RCC 7860 (cell line): ENCODE measurements around the gene BCOR.
A peak's percentile ranks its signal among the peaks of the same experiment; 100 is the strongest.

Experiments used
- DNase-seq: peaks from one replicate; pipeline ENCODE4 v3.0.0-alpha.2; 2015; ENCODE audit warnings: low spot score
- FAIRE-seq: peaks from 2 replicates; lab custom pipeline; 2012; peaks lifted over from hg19 to GRCh38; lab: Jason Lieb, UNC

BCOR gene

DNA sequence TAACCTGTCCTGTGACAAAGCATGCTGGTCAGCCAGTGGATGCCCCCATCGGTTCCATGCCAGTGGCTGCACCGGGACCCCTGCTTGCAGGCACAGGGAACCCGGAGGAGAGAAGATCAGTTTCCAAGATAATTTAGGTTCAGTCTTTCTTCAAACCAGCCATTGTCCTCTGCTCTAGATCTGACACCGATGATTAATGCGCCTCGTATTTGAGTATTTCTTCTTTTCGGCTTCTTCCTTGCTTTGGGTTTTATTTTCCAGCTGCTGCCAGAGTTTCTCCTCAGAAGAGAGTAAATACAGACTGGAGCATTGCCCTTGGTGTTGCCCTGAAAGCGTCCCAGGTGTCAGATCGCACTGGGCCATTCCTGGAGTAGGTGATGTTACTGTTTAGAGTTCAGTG is 19.2 kb upstream of the BCOR start:
- DNase-seq (no peak), FAIRE-seq (no peak)

DNA sequence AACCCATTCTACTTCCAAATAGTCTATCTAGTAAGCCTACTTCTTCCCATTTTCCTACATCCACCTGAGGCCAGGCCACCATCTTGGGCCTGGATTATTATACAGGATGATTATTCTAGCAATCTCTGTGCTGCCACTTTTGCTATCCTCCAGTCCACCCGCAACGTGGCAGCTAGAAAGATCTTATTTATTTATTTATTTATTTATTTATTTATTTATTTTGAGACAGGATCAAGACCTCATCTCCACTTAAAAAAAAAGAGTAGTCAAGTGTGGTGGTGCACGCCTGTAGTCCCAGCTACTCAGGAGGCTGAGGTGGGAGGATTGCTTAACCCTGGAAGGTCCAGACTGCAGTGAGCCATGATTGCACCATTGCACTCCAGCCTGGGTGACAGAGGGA is 15.2 kb upstream of the BCOR start:
- no peak for FAIRE-seq
- no peak for DNase-seq

DNA sequence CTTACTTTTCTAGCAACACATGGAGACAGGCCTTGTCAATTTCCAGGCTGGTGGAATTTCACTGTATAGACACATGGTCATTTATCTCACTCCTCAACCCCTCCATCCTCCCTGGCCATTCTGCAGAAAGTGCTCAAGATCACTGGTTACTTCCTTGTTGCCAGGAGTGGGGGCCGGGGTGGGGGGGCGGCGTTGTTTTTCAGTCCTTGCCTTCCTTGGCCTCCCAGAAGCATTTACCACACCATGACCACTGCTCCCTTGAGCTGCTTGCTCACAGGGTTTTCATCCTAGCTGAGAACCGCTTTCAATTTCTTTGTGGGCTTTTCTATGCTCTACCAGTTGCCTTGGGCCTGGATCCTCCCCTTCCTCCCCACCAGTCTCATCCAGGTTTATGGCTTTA is 14.1 kb upstream of the BCOR start:
- no peak for FAIRE-seq
- no peak for DNase-seq

DNA sequence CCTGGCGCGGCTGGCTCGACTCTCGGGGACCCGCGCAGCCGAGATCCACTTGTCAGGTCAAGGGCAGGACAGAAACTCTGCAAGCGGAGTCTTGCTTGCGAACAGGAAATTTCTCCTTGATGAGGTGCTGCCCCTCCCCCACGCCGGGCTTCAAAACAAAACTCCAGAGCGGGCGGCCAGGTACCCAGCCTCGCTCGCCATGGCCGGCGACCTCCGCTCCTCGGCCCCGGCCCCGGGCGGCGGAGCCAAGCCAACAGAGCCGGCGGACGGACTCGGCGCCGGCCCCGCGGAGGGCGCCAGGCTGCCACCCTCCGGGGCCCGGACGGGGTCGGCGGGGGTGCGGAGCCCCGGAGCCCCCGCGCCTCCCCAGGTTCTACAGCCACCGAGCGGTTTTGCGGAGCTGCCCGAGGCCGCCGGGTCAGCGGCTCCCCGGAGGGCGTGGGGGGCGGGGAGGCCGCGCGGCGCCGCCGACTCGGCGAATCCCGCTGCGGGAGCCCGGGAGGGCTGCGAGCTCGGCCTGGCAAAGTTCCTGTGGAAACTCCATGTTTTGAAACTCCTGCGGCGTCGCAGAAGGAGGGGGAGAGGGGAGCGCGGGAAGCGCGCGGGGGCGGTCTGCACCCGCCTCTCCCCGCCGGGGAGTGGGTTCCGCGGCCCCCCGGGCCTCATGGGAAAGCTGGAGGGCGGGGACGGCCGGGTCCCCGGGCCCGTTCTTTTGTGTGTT is 11.7 kb upstream of the BCOR start:
- peak; percentile 46 for DNase-seq

DNA sequence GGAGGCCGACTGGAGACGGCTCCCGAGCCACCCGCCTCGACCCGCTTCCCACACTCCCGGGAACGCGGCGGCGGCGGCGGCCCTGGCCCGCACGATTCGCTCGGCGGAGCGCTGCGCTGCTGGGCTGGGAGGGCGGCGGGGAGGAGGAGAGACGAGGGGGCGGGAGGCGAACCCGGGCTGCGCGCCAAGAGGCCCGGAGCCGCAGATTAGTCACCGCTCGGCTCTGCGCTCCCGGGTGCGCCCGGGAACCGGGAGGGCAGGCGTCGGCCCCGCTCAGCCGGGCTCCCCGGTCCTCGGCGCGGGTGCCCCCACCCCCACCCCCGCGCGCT is 11.2 kb upstream of the BCOR start:
- FAIRE-seq (no peak), DNase-seq (peak; percentile 49)

More for the DNA sequence above, 11.7 kb upstream of the BCOR start:
- no peak for FAIRE-seq

DNA sequence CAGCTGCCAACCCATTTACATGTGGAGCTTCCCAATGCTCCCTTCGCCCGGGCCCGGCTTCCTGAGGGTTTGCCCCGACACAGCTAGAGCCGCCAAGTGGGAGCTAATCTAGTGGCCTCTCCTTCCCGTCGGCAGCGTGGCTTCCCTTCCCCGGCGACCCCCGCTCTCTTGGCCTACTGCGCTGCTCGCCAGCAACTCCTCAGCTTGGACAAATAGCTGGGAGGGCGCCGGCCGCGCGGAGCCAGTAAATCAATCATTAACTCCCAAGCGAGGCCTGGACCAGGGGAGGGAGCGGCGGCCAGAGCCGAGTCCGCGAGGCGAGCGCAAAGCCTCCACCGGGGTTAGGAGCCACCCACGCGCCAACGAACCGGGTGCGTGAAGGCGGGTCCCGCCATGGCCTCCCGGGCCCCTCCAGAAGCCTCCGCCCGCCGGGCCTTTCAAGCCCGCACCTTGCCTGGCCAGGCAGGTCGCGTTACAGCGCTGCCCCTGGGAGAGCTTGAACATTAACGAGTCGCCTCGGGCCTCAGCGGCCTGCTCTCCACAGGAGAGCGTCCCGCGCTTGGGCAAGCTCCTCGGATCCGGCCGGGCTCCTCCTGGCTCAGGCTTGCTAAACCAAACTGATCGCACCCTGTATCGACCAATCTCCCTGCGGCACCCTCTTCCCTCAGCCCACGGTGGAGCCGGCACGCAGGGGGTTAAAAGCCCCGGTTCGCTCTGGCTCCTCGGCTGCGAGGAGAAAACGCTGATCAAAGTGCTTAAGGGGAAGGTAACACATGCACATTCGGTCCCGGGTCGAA is 10.6 kb upstream of the BCOR start:
- no peak for FAIRE-seq
- DNase-seq, result peak; percentile 60

DNA sequence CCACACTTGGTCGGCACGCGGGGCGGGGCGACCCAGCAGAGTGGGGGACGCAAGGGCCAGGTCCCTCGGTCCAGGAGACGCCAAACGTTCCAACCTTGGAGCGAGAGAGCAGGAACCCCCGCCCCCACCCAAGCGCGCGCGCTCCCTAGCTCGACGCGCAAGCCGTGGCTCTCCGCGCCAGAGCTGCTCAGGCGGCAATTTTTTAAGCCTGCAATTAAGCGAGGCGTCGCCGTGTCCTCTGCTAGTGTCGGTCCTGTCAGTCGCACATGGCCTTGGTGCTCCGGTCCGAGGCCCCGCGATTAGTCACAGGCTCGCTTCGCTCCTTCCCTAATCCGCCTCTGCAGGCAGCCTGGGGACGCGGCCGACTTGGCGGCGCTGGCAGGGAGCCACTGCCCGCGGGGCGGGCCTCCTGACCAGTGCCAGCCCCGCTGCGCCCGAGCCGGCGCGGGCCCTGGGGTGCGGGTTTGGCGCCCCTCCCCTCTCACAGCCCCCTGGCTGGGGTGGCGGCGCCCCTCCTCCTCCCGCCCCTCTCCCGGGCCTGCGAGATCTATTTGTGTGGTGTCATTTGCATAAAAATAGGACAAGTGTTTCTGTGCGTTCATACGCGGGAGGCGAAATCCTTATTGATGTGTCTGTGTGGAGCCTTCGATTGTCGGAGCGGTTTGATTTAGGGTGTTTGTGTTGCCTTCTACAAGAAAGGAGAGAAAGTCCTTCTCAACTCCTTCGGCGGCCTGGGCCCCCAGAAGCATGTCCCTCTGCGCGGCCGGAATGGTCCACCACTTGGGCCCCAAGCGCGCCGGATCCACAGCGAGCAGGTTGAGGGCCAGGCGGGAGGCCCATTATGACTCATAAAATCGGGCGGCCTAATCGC is 9.8 kb upstream of the BCOR start:
- peak; percentile 87 for DNase-seq
- peak; percentile 64 for FAIRE-seq

DNA sequence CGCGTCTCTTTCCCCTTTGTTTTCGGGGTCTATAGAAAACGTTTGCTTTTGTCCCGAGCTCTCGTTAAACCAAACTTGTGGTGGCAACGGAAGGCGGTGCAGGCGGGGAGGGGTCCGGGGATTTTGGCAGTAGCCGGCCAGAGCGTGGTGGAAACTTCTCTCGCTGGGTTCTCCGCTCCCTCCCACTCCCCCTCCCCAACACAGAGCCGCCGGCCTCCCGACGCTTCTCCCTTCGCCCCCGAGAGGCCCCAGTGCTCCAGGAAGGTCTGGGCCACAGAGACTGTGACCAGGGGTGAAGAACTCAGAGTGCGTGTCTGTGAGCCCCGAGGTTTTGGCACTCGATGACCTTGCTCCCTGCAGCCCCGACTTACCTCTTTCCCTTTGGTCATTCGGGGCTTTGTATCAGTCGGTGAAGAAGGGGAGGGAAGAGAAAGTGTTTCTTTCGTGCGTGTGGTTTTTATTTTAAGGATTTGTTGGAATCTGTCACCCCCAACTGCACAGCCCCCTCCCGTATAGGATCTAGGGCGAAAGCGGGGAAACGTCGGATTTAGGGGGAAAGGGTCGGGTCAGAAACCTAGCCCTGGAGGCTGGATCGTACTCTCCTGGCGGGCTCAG is 9.0 kb upstream of the BCOR start:
- DNase-seq (no peak), FAIRE-seq (no peak)

DNA sequence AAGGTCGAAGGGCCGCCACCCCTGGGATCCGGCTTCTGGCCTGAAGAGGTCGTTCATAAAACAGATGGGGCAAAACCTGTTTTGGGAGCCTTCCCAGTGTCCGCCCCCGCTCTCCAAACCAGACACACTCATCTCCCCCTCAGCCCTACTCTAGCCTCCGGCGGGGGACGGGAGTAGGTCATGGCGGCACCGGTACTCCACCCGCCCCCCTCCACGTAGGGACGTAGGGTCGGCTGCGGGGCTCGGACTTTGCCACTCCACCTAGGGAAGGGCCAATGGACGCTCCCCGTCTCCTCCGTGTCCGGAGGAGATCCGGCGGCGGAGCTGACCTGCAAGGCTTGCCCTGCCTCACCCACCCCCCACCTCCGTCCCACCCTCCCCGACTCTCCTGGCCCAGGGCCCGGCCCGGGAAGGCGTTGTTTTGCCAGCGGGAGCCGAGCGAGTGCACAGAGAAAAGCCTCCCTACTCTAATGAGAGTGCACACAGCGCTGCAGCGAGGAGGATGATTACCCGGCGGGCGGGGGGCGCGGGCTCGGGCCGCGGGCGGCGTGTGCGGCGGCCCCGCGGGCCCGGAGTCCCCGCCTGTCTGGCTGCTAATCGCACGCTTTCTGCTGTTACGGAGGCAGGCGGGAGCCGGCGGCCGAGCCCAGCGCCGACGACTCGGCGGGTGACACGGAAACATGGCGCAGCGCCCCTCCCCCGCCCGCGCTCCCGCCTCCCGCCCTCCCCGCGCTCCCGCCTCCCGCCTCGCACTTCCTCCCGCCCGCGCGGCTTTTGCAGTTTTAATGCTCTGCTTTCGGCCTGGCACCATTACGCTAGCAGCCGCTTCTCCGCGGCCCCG is 8.3 kb upstream of the BCOR start:
- FAIRE-seq (no peak), DNase-seq (peak; percentile 28)

DNA sequence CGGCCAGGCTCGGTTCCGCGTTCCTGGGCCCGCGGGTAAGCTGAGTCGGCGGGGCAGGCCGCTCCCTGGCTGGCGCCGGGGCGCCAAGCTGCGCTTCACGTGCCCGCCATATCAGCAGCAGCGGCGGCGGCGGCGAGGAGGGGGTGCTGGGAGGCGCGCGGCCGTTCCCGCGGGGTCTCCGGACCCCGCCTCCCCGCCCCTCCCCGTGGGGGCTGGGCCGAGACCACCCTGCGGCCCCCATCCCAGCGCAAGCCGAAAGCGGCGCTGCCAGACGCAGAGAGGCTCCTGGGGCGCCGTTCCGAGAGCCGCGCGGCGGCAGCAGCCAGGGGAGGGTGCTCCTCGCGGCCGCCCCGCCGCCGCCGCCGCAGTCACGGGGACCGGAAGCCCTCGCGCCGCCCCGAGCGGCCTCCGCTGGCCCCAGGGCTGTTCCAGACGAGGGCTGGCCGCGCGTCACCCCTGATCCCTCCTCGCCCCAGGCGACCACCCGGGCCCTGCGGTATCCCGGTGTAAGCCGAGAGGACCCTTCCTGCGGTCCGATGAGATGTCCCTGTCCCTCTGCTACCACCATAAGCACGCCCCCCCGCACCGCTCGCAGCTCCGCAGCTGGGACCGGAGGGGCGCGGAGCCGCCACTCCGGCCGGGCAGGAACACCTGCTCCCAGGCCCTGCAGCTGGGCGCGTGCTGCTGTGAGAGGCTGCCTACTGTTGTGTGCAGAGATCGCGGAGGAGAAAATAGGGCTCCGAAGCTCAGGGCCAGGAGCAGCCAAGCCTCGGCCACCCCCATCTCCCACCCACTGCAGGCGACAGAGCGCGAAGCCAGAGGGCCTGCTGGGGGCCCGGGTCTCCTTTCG is 7.5 kb upstream of the BCOR start:
- no peak for FAIRE-seq
- no peak for DNase-seq

DNA sequence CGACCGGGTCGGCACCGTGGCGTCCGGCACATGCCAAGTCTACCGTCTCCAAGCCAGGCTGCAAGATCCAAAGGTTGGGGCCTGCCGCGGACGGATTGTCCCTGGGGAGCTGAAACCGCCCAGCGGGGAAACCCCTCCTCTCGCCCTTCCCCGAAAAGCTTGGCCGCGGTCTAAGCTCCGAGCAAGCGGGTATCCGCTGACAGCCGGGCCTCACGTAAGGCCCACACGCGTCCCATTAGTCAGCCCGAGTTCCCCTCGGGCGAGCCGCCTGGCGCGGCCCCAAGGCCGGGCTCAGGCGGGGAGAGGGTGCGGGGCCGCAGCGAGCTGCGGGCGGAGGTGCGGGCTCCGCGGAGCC is 6.8 kb upstream of the BCOR start:
- no peak for FAIRE-seq
- peak; percentile 43 for DNase-seq

DNA sequence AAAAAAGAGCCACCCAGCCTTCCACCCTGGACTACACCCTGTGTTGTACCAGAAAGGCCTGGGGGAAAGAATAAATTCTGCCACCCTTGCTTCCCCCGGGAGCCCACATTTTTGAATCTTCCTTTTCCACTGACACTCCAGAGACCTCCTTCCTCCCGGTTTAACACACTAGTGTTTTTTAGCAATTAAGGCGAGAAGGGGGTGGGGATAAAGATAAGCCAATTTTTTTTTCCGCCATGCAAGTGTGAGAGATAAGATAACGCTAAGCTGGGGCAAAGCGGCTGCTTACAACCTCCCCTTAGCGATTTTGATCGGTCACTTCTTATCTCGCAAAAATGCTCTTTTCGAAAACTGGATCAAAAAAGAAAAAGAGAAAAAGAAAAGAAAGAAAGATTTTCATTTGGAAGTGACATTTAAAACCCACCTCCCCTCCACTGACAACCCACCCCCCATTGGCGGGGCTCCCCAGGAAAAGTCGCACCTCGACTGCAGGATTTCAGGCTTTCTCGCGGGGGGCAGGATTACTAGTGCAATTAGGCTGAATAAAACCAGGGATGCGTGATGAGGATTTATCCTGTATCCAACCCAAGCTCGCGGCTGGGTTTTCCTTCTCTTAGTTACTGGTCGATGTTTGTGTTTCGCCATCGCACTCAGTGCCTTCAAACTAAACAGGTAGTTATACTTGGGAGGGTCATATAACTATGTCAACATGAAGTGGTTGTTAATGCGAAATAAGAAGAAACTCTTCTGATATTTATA is 6.0 kb upstream of the BCOR start:
- FAIRE-seq (no peak), DNase-seq (no peak)

DNA sequence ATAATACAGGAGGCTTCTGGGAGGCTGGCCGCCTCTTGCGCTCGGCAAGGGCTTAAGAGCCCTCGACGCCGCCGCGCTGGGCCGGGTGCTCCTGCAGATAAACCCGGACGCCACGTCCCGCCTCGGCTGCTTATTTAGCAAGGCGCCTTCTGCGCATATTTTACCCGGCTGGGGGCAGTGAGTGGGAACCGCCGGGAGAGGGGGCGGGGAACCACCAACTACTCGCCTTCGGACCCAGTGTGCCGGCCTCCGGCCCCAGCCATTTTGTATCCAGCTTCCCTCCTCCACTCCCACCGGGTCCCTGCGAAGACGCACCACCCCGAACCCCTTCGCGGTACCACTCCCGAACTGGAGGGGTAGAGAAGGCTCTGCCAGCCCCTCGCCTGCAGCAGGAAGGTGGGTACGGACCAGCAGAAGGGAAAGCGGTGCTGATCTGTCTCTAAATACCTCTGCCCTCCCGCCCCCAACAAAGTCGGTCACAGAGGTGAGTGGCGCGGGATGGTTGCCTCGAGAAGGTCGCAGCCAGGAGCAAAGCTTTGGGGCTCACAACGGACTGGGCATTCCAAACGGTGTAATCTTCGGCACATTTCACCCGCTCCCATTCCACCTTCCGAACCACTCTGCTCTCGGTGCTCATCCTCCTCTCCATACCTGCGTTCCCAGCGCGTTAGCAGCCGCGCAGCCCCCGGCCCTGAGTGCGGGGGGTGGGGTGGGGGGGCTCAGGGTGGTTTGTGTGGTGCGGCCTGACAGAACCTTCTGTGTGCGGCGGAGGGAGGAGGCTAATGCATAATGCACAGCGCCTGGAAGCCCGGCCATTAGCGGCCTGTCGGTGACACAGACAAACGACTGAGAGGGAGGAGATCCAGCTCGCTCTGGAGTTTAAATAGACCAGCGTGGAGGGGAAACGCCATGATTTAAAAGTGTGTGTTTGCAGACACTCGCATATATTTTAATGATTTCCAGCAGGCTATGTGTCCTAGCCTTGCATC is 4.9 kb upstream of the BCOR start:
- FAIRE-seq (no peak), DNase-seq (no peak)

DNA sequence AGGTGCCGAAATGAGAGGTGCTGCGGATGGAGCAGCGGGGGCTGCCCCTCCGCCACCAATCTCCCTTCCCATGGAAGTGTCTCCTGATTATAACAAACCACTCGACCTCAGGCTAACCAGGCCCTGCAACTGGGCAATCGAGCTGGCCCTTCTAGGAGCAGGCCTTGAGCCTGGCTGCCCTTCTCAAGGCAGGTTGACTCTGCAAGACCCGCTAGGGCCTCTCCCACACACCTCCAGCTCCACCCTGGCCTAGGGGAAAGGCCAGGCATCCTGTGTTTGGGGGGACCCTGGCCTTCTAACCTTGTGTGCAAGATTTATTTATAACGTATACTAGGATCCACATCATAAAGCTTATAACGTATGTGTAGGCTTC is 3.7 kb upstream of the BCOR start:
- DNase-seq, result no peak
- FAIRE-seq, result no peak

DNA sequence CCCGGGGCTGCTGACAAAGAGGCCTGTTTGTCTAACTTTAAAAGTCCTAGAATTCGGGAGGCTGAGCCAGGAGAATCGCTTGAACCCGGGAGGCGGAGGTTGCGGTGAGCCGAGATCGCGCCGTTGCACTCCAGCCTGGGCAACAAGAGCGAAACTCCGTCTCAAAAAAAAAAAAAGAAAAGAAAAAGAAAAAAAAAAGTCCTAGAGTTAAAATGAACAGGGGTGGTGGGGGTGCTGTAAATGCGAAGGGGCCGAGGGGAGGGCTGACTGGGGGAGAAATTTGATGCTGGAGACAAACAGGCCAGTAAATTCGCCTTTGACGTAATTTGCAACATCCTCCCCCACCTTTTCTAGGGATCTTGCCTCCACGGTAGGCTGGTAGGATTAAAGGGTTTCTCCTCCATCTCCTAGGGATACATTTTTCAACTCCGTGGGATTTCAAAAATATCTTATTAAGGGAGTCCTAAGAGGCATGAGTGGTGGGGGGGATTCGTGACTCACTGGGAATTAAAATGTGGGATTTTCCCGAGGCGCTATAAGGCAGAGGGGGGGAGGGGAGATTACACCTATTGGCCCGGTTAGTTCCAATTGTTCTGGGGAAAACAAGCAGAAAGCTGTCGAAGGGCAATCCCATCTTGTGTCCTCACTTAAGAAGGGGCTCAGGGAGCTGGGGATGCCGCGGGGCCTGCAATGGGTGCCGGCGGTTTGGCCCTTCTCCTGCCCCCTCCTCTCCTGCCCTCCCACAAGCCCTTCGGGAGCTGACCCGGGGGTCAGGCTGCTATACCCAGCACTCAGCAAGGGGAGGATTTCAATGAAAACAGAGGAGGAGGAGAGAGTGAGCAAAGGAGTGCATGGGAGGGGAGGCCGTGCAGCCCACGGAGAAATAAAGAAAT is 3.0 kb upstream of the BCOR start:
- FAIRE-seq (no peak), DNase-seq (no peak)

DNA sequence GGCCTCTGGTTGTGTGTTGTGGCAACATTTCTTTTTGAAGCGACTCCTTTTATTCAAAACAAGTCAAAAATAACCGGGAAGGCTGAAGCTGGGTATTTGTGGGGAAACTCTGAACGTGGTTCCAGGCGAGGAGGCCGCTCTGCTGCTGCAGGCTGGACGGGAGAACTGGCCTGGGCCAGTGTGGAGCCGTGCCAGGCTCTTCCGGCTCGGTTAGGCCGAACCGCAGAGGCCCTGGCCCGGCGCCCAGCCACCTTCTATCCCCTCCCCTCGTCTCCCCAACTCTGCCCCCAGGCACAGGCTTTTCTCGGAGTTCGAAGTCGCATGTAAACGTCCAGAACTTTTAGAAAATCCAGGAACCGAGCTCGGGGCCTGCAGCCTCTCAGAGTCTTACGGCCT is 2.4 kb upstream of the BCOR start:
- FAIRE-seq, result no peak
- DNase-seq, result no peak
